A549 treated with RU486 at 1 μM for 4 hours (cell line): ENCODE data around the gene TSPYL4. TPM values are rescaled to one million over a fixed set of nuclear protein-coding genes. Genes with fewer than 3 reads are reported as not detected.

Experiments
- total RNA-seq: library from RNA; stranded (reverse); fragments of 200-300 nt; extraction: Qiagen RNA extraction; gene quantifications from 5 replicates; pipeline ENCODE4 v1.2.3, GENCODE V29; 2022; ENCODE audit warnings: low read depth

TSPYL4 gene
- total RNA-seq: 2.0 to 3.8 TPM (median 3.2 TPM) in 5 replicates

DNA sequence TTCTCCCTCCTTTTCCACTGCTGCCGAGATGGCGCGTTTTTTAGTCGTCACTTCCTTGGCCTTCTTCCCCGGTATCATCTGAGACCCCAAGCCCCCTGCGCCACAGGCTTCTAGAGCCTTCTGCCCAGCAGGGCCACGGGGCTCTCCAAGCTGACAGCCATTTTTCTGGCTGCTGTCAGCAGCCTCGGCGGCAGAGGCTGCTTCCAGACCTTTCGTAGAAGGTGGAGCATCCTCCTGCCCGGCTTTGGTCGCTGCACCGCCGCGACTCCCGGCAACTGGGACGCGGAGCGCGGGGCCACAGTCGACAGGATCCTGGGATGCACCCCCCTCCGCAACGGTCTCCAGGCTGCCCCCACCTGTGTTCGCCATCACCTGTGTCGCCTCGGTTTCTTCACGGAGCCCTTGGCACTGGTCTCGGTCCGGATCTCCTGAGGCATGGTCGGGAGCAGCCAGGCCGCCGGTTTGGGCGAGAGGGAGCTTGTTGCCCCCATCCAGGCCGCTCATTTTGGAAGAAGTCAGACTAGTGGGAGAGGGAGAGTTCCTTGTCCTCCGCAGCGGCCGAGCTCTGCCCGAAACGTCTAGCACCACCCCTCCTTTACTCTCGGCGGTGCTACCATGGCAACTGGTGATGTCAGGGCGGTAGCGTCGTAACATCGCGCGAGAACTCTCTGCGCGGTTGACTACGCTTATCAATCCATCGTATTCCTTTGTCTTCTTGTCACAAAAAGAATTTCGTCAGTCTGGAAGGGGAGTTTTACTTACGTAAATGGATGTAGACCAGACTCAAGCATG lies at the start of gene TSPYL4:
Gene TSPYL4, minus strand, starts transcription at position 571 of the 792 bp plus-strand sequence. Its CDS starts 67 bp downstream, at position 504.

GRCh38 chr6:116279232-116280160 lies 25.6 kb upstream of the TSPYL4 start, which contains the start of gene TSPYL1:
Gene TSPYL1 (minus strand): TSS chr6:116279930. CDS start chr6:116279830, 100 bp downstream.

Other genes starting within 250 kb of the TSPYL4 start
- 0.71 to 1.7 TPM (median 1.5 TPM) in 5 replicates for gene FRK, start 193.2 kb downstream of the TSPYL4 start, total RNA-seq
- 22.3 to 31.2 TPM (median 25.3 TPM) in 5 replicates for gene NT5DC1, start 153.2 kb downstream of the TSPYL4 start, total RNA-seq
- 0.06 TPM in 1 of 5 replicates, not detected in the others for gene COL10A1, start 127.9 kb downstream of the TSPYL4 start, total RNA-seq
- 24.9 to 32.8 TPM (median 30.5 TPM) in 5 replicates for gene TSPYL1, start 25.9 kb upstream of the TSPYL4 start, total RNA-seq
- 12.4 to 19.1 TPM (median 17.3 TPM) in 5 replicates for gene DSE, start 116.9 kb upstream of the TSPYL4 start, total RNA-seq
- gene CALHM6, start 207.3 kb upstream of the TSPYL4 start, total RNA-seq: not detected in 5 replicates